Ishikawa (cell line): ENCODE results near the gene PPDPF.

Source experiments
- CEBPB ChIP-seq: IDR thresholded peaks from 2 replicates; pipeline ENCODE4 v1.6.1; 2012
- CREB1 ChIP-seq: IDR thresholded peaks from 2 replicates; pipeline ENCODE4 v1.6.1; 2012; ENCODE audit warnings: low read depth
- EGR1 ChIP-seq: IDR thresholded peaks from 2 replicates; pipeline ENCODE4 v1.6.1; 2012
- EP300 ChIP-seq: IDR thresholded peaks from 2 replicates; pipeline ENCODE4 v1.6.1; 2012; ENCODE audit warnings: borderline replicate concordance
- FOXM1 ChIP-seq: IDR thresholded peaks from 2 replicates; pipeline ENCODE4 v1.6.1; 2012; ENCODE audit warnings: low read depth, borderline replicate concordance
- MAX ChIP-seq: IDR thresholded peaks from 2 replicates; pipeline ENCODE4 v1.6.1; 2012
- NFIC ChIP-seq: IDR thresholded peaks from 2 replicates; pipeline ENCODE4 v1.6.1; 2012
- RAD21 ChIP-seq: IDR thresholded peaks from 2 replicates; pipeline ENCODE4 v1.6.1; 2012; ENCODE audit warnings: low read depth
- REST ChIP-seq: IDR thresholded peaks from 2 replicates; pipeline ENCODE4 v1.6.1; 2012; ENCODE audit warnings: low read depth, mild to moderate bottlenecking
- TAF1 ChIP-seq: IDR thresholded peaks from 2 replicates; pipeline ENCODE4 v1.6.1; 2012; ENCODE audit warnings: low read depth, mild to moderate bottlenecking
- TCF12 ChIP-seq: IDR thresholded peaks from 2 replicates; pipeline ENCODE4 v1.6.1; 2012; ENCODE audit warnings: low read depth
- TEAD4 ChIP-seq: IDR thresholded peaks from 2 replicates; pipeline ENCODE4 v1.6.1; 2012
- USF1 ChIP-seq: IDR thresholded peaks from 2 replicates; pipeline ENCODE4 v1.6.1; 2012
- YY1 ChIP-seq: IDR thresholded peaks from 2 replicates; pipeline ENCODE4 v1.6.1; 2012; ENCODE audit warnings: low read depth
- ZBTB7A ChIP-seq: IDR thresholded peaks from 2 replicates; pipeline ENCODE4 v1.6.1; 2012; ENCODE audit warnings: low read depth

The PPDPF gene

GRCh38 chr20:63501818-63502670 lies 18.5 kb upstream of the PPDPF start:
- TF ChIP-seq TAF1 (no peak), REST (no peak), USF1 (no peak), CREB1 (no peak), TCF12 (no peak), EP300 (no peak), EGR1 (no peak), MAX (no peak), NFIC (no peak), YY1 (no peak), ZBTB7A (no peak)

- TF ChIP-seq NFIC (no peak), TCF12 (no peak), FOXM1 (no peak), MAX (no peak), REST (no peak), ZBTB7A (no peak), CEBPB (no peak), RAD21 (no peak), TEAD4 (no peak), EGR1 (no peak), TAF1 (no peak), YY1 (no peak)
Observed at GRCh38 chr20:63502671-63503172, 17.8 kb upstream of the PPDPF start.

- TF ChIP-seq CEBPB (no peak), EGR1 (no peak), REST (no peak), NFIC (no peak), CREB1 (no peak), USF1 (no peak), RAD21 (no peak), ZBTB7A (no peak), TEAD4 (no peak), EP300 (no peak), FOXM1 (no peak), YY1 (no peak), TAF1 (no peak), MAX (no peak), TCF12 (no peak)
Observed at GRCh38 chr20:63503524-63503923, 17.0 kb upstream of the PPDPF start.

- TF ChIP-seq FOXM1 (no peak), CREB1 (no peak), NFIC (no peak)
Observed at GRCh38 chr20:63504642-63505041, 15.9 kb upstream of the PPDPF start.
